Right ventricle myocardium superior (tissue), 1 donor: ENCODE results near the gene ATP6V1E1. TPM values are rescaled to one million over a fixed set of nuclear protein-coding genes. Genes with fewer than 3 reads are reported as not detected.

Experiments used
- ATAC-seq: fragments of 200-7000 bp; cut with Tn5 transposase; one replicate; pipeline ENCODE4 v1.9.1; 2020; ENCODE audit warnings: mild to moderate bottlenecking; ENCODE audit not compliant: poor library complexity
- DNase-seq: peaks from one replicate; pipeline ENCODE4 v3.0.0-alpha.2; 2020
- intact Hi-C: fragments of 100-400 bp; cut with DNase I; formaldehyde crosslinking; loops from one replicate; pipeline ENCODE4 v1.11.2; 2022
- total RNA-seq: library from RNA; stranded (reverse); fragmentation: NEBNext Ultra II Directional; extraction: Animal tissue kit (Norgen Biotek cat#: 25700); gene quantifications from one replicate; pipeline ENCODE4 v1.2.1, GENCODE V29; 2021
- donor health status: DM: no; HTN: yes; CAD: no; lungs with severe emphysema.

ATP6V1E1 gene
- total RNA-seq, 1 donor from 2014 or later = 199 TPM

- ATAC-seq = peak; percentile 90
- intact Hi-C loops = no loop called here
- DNase-seq = peak; percentile 79
These were observed 65.4 kb downstream of the ATP6V1E1 start, which contains the start of gene SLC25A18 for GRCh38 chr22:17562906-17563870. Gene SLC25A18, plus strand, starts transcription at chr22:17563498. Its CDS starts 16,447 bp downstream, at chr22:17579945.

- intact Hi-C loops = loop anchor here (5.0 kb wide), 1 partner anchor 48 kb away; no protein-coding TSS in a partner anchor
- DNase-seq (no peak), ATAC-seq (no peak)
These were observed 69.4 kb downstream of the ATP6V1E1 start for GRCh38 chr22:17559188-17559587.

GRCh38 chr22:17554814-17555213, 73.7 kb downstream of the ATP6V1E1 start:
- ATAC-seq = no peak
- intact Hi-C loops = loop anchor here (5.0 kb wide), 1 partner anchor 52 kb away; no protein-coding TSS in a partner anchor
- DNase-seq = no peak

GRCh38 chr22:17552737-17553136, 75.8 kb downstream of the ATP6V1E1 start:
- peak; percentile 57 for DNase-seq
- intact Hi-C loops = no loop called here
- peak; percentile 79 for ATAC-seq

- intact Hi-C loops = no loop called here
- DNase-seq (no peak), ATAC-seq (no peak)
These were observed 78.9 kb downstream of the ATP6V1E1 start for GRCh38 chr22:17549655-17550054.

GRCh38 chr22:17549183-17549582, 79.4 kb downstream of the ATP6V1E1 start:
- intact Hi-C loops = no loop called here
- ATAC-seq (no peak), DNase-seq (no peak)

GRCh38 chr22:17548756-17549035, 79.9 kb downstream of the ATP6V1E1 start:
- no peak for ATAC-seq

GRCh38 chr22:17548010-17548755, 80.4 kb downstream of the ATP6V1E1 start:
- intact Hi-C loops = no loop called here
- DNase-seq (no peak), ATAC-seq (no peak)

More at GRCh38 chr22:17548756-17549035, 79.9 kb downstream of the ATP6V1E1 start:
- intact Hi-C loops = no loop called here
- no peak for DNase-seq

GRCh38 chr22:17542452-17542851, 86.1 kb downstream of the ATP6V1E1 start:
- DNase-seq = no peak
- intact Hi-C loops = no loop called here
- ATAC-seq = no peak

Other genes starting within 250 kb of the ATP6V1E1 start
- gene SLC25A18, start 65.3 kb downstream of the ATP6V1E1 start, total RNA-seq = 2.5 TPM
- 98.4 TPM for gene BCL2L13, start 10.0 kb upstream of the ATP6V1E1 start, total RNA-seq
- 20.0 TPM for gene BID, start 145.7 kb upstream of the ATP6V1E1 start, total RNA-seq